IMR-90 (cell line): ENCODE results near the gene TSSK3. TPM values are rescaled to one million over a fixed set of nuclear protein-coding genes. Genes with fewer than 3 reads are reported as not detected.

Experiments used
- ATAC-seq: fragments of 200-7000 bp; cut with Tn5 transposase; 2 replicates; pipeline ENCODE4 v1.9.1; 2020; ENCODE audit warnings: low read depth, mild to moderate bottlenecking, moderate library complexity
- BruUV-seq: library from RNA; stranded (reverse); fragments of 400-500 nt; replicated peaks from 2 replicates; lab custom pipeline; 2021; lab: Mats Ljungman, UMichigan
- CTCF ChIA-PET: fragments of 300-600 bp; formaldehyde crosslinking; extraction: SDS; loops from one replicate; lab custom pipeline; 2021; ENCODE audit warnings: antibody characterized with exemption; lab: Yijun Ruan, JAX
- POLR2A ChIA-PET: fragments of 300-600 bp; sonication (Branson Sonifier 250); formaldehyde crosslinking; loops from one replicate; lab custom pipeline; 2022; ENCODE audit warnings: antibody characterized with exemption; ENCODE audit not compliant: unreplicated experiment; lab: Charles Lee
- DNase-seq: peaks from one replicate; pipeline ENCODE4 v3.0.0; 2013
- H2AFZ ChIP-seq: replicated peaks from 2 replicates; pipeline ENCODE3; 2013; ENCODE audit warnings: low read length, mild to moderate bottlenecking; ENCODE audit not compliant: poor library complexity
- H2AK5ac ChIP-seq: 2 replicates; pipeline ENCODE4 v1.6.1; 2013; ENCODE audit warnings: low read depth, low read length, inconsistent platforms
- H2AK9ac ChIP-seq: replicated peaks from 2 replicates; pipeline ENCODE3; 2013; ENCODE audit warnings: mild to moderate bottlenecking, low read depth, low read length, moderate library complexity; ENCODE audit not compliant: poor library complexity
- H2BK120ac ChIP-seq: 2 replicates; pipeline ENCODE4 v1.6.1; 2013; ENCODE audit warnings: low read depth, low read length, inconsistent platforms
- H2BK15ac ChIP-seq: 3 replicates; pipeline ENCODE4 v1.6.1; 2013; ENCODE audit warnings: low read depth, low read length, inconsistent platforms
- H2BK20ac ChIP-seq: 2 replicates; pipeline ENCODE4 v1.6.1; 2013; ENCODE audit warnings: low read depth, mild to moderate bottlenecking, inconsistent platforms, low read length, moderate library complexity
- H2BK5ac ChIP-seq: 2 replicates; pipeline ENCODE4 v1.6.1; 2013; ENCODE audit warnings: mild to moderate bottlenecking, low read depth, low read length, inconsistent platforms; ENCODE audit not compliant: poor library complexity, severe bottlenecking
- H3K14ac ChIP-seq: replicated peaks from 2 replicates; pipeline ENCODE4 v1.6.1; 2013; ENCODE audit warnings: low read depth, low read length, inconsistent platforms
- H3K18ac ChIP-seq: 2 replicates; pipeline ENCODE4 v1.6.1; 2013; ENCODE audit warnings: low read depth, low read length, control low read depth
- H3K23ac ChIP-seq: 2 replicates; pipeline ENCODE4 v1.6.1; 2013; ENCODE audit warnings: low read depth, low read length, inconsistent platforms
- H3K27ac ChIP-seq: 2 replicates; pipeline ENCODE4 v1.5.1; 2013; ENCODE audit warnings: mild to moderate bottlenecking, control low read depth, low read length; ENCODE audit not compliant: insufficient read depth
- H3K27me3 ChIP-seq: 2 replicates; pipeline ENCODE4 v1.6.1; 2013; ENCODE audit warnings: low read length; ENCODE audit not compliant: control insufficient read depth, insufficient read depth
- H3K36me3 ChIP-seq: 2 replicates; pipeline ENCODE4 v1.6.1; 2013; ENCODE audit warnings: low read length, mixed read lengths; ENCODE audit not compliant: control insufficient read depth, insufficient read depth
- H3K4ac ChIP-seq: 2 replicates; pipeline ENCODE4 v1.6.1; 2013; ENCODE audit warnings: low read depth, low read length, inconsistent platforms
- H3K4me1 ChIP-seq: 2 replicates; pipeline ENCODE4 v1.6.1; 2013; ENCODE audit warnings: low read length, mixed read lengths; ENCODE audit not compliant: control insufficient read depth, insufficient read depth
- H3K4me2 ChIP-seq: 2 replicates; pipeline ENCODE4 v1.6.1; 2013; ENCODE audit warnings: low read depth, mild to moderate bottlenecking, control low read depth, low read length, moderate library complexity
- H3K4me3 ChIP-seq: 2 replicates; pipeline ENCODE4 v1.5.1; 2013; ENCODE audit warnings: low read depth, mild to moderate bottlenecking, control low read depth, low read length, moderate library complexity; ENCODE audit not compliant: insufficient read depth
- H3K56ac ChIP-seq: 2 replicates; pipeline ENCODE4 v1.6.1; 2013; ENCODE audit warnings: low read length, inconsistent platforms; ENCODE audit not compliant: insufficient read depth; ENCODE audit errors: extremely low read depth
- H3K79me1 ChIP-seq, 2 experiments: 2 replicates each; pipeline ENCODE4 v1.6.1; 2013; ENCODE audit warnings: low read length in 2 of 2, inconsistent platforms in 1 of 2, low read depth in 1 of 2
- H3K9ac ChIP-seq: 2 replicates; pipeline ENCODE4 v1.6.1; 2013; ENCODE audit warnings: low read depth, low read length, control low read depth
- H3K9me1 ChIP-seq: 2 replicates; pipeline ENCODE4 v1.6.1; 2013; ENCODE audit warnings: low read length, inconsistent platforms; ENCODE audit not compliant: insufficient read depth
- H3K9me3 ChIP-seq: 2 replicates; pipeline ENCODE4 v1.6.1; 2013; ENCODE audit warnings: low read length; ENCODE audit not compliant: control insufficient read depth, insufficient read depth
- H4K20me1 ChIP-seq: 2 replicates; pipeline ENCODE4 v1.6.1; 2013; ENCODE audit warnings: low read length, inconsistent platforms; ENCODE audit not compliant: insufficient read depth
- H4K5ac ChIP-seq: 2 replicates; pipeline ENCODE4 v1.6.1; 2013; ENCODE audit warnings: mild to moderate bottlenecking, low read depth, low read length, control low read depth
- H4K8ac ChIP-seq, 2 experiments: 2 replicates each; pipeline ENCODE4 v1.6.1; 2013; ENCODE audit warnings: low read depth in 2 of 2, low read length in 2 of 2, control low read depth in 1 of 2, inconsistent platforms in 1 of 2
- H4K91ac ChIP-seq: 2 replicates; pipeline ENCODE4 v1.6.1; 2013; ENCODE audit warnings: low read depth, low read length, inconsistent platforms; ENCODE audit not compliant: insufficient read depth
- CEBPB ChIP-seq: IDR thresholded peaks from 2 replicates; pipeline ENCODE4 v1.6.1; 2012; ENCODE audit warnings: low read depth, low read length, improper control_type of control experiment
- MAFK ChIP-seq: IDR thresholded peaks from 2 replicates; pipeline ENCODE4 v1.6.1; 2012; ENCODE audit warnings: low read depth, low read length, improper control_type of control experiment
- MAZ ChIP-seq: IDR thresholded peaks from 2 replicates; pipeline ENCODE4 v1.6.1; 2012; ENCODE audit warnings: low read depth, mild to moderate bottlenecking, low read length, improper control_type of control experiment, moderate library complexity, borderline replicate concordance
- POLR2A ChIP-seq: IDR thresholded peaks from 2 replicates; pipeline ENCODE4 v1.6.1; 2012; ENCODE audit warnings: mild to moderate bottlenecking, low read depth, low read length
- WGBS, 2 experiments: methylation state at CpG; one replicate each; pipeline versions ENCODE4 v1.1.5 to v1.1.7; 2013; ENCODE audit warnings: missing lambda C conversion rate in 2 of 2; ENCODE audit not compliant: insufficient read length in 1 of 2; ENCODE audit errors: extremely low coverage in 2 of 2; 5-methylcytosine and 5-hydroxymethylcytosine counted together
- dilution Hi-C: fragments of 300-500 bp; cut with HindIII; formaldehyde crosslinking; loops from one replicate; pipeline ENCODE4 v1.14.3; 2018; ENCODE audit warnings: low sequenced_read_pairs; ENCODE audit not compliant: unreplicated experiment
- in situ Hi-C: fragments of 300-500 bp; cut with MboI; formaldehyde crosslinking; loops from 3 replicates; pipeline ENCODE4 v1.14.3; 2019; ENCODE audit warnings: low sequenced_read_pairs, inconsistent platforms, mixed read lengths
- intact Hi-C: fragments of 100-400 bp; cut with micrococcal nuclease; formaldehyde crosslinking; loops from 2 replicates; pipeline ENCODE4 v1.10.0; 2022
- polyA plus RNA-seq, 3 experiments: library from polyadenylated mRNA; depleted of rRNA; stranded (reverse); fragments of >200 nt; gene quantifications; 2 replicates each; pipeline ENCODE4 v1.2.3, GENCODE V29; 2012; ENCODE audit warnings: low replicate concordance in 1 of 3
- total RNA-seq: library from RNA; depleted of rRNA; stranded (reverse); fragments of >200 nt; gene quantifications from 2 replicates; pipeline ENCODE4 v1.2.3, GENCODE V29; 2012
- TF ChIP-seq, protein P1 (sequence below): conservative IDR thresholded peaks from 2 replicates; pipeline ENCODE4 v1.5.1; 2012; ENCODE audit warnings: mild to moderate bottlenecking, low read depth, low read length, improper control_type of control experiment
- TF ChIP-seq, protein P2 (sequence below): fragments of 150-350 bp; IDR thresholded peaks from 2 replicates; pipeline ENCODE4 v1.6.1; 2016; ENCODE audit warnings: low read depth, mild to moderate bottlenecking, low read length, moderate library complexity, borderline replicate concordance

TSSK3 gene
- total and polyA plus RNA-seq, 2 of the 4 experiments (the other 2 are of a cell fraction), result 0.96 TPM; not detected in 1

DNA sequence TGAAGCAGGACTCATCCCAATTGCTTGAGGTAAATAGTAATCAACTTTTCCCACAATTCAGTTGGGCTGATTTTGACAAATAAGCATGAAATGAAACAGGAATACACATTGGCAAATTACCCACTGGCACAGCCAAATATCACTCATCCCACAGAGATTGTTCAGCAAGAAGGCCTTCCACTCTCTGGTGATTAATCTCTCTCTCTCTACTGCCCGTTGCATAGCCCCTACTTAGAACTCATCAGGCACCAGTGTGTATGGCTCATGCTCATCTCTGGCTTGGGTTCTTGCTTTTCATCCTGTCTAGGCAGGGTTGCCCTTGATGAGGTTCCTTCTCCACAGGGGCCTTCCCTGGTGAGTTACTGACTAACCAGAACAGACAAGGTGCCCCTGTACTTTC, 30.8 kb downstream of the TSSK3 start:
- Histone ChIP-seq H3K27ac (no peak overlapping the region), H2AK5ac (0 out of 2 replicates have a peak overlapping the region, but pooled peaks have one; percentile 19), H3K4me3 (peak overlapping the region; percentile 73), H3K4me2 (peak overlapping the region; percentile 92), H3K23ac (peak overlapping the region; percentile 76; the same call in 1 of the 2 replicates), H3K18ac (no peak overlapping the region), H3K9me1 (peaks cover 8% of the 10 kb centered on the region; the same call in 1 of the 2 replicates), H3K14ac (no peak overlapping the region), H4K91ac (no peak overlapping the region), H4K5ac (no peak overlapping the region), H3K4me1 (peaks cover 4% of the 10 kb centered on the region), H4K20me1 (peaks cover 3% of the 10 kb centered on the region; the same call in 1 of the 2 replicates), H3K27me3 (no peaks in the 10 kb centered on the region), H3K9me3 (no peaks in the 10 kb centered on the region), H2AK9ac (peak overlapping the region; percentile 60), H3K4ac (no peak overlapping the region), H2BK15ac (no peak overlapping the region), H3K36me3 (peaks cover 22% of the 10 kb centered on the region), H3K56ac (no peak overlapping the region), H2BK5ac (no peak overlapping the region), H3K79me1 (peaks cover 39 to 62% of the 10 kb centered on the region in 2 experiments), H2AFZ (no peak overlapping the region), H4K8ac (no peak overlapping the region), H3K9ac (peak overlapping the region; percentile 88; the same call in 1 of the 2 replicates), H2BK120ac (no peak overlapping the region), H2BK20ac (no peak overlapping the region)
- in situ Hi-C loops (no loop called here), intact Hi-C loops (loop anchor here (5.0 kb wide), 1 partner anchor 56 kb away; the partner anchor contains the start of gene MARCKSL1), dilution Hi-C loops (no loop called here)
- ChIA-PET POLR2A (no interaction called here), CTCF (no interaction called here)
- no TSS peak for BruUV-seq
- DNase-seq (peak; percentile 42), ATAC-seq (no peak)
- TF ChIP-seq, protein P1, sequence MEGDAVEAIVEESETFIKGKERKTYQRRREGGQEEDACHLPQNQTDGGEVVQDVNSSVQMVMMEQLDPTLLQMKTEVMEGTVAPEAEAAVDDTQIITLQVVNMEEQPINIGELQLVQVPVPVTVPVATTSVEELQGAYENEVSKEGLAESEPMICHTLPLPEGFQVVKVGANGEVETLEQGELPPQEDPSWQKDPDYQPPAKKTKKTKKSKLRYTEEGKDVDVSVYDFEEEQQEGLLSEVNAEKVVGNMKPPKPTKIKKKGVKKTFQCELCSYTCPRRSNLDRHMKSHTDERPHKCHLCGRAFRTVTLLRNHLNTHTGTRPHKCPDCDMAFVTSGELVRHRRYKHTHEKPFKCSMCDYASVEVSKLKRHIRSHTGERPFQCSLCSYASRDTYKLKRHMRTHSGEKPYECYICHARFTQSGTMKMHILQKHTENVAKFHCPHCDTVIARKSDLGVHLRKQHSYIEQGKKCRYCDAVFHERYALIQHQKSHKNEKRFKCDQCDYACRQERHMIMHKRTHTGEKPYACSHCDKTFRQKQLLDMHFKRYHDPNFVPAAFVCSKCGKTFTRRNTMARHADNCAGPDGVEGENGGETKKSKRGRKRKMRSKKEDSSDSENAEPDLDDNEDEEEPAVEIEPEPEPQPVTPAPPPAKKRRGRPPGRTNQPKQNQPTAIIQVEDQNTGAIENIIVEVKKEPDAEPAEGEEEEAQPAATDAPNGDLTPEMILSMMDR, result no peak
- TF ChIP-seq POLR2A, result 0 out of 2 replicates have a peak, but pooled peaks have one; percentile 27
- TF ChIP-seq MAZ, result no peak
- TF ChIP-seq MAFK, result no peak
- TF ChIP-seq CEBPB, result no peak
- TF ChIP-seq, protein P2, sequence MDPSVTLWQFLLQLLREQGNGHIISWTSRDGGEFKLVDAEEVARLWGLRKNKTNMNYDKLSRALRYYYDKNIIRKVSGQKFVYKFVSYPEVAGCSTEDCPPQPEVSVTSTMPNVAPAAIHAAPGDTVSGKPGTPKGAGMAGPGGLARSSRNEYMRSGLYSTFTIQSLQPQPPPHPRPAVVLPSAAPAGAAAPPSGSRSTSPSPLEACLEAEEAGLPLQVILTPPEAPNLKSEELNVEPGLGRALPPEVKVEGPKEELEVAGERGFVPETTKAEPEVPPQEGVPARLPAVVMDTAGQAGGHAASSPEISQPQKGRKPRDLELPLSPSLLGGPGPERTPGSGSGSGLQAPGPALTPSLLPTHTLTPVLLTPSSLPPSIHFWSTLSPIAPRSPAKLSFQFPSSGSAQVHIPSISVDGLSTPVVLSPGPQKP, result no peak
- WGBS, 2 experiments, result no CpG with 5 or more reads among the region's 1 CpG
